ENCODE measurements around the gene UBR4.

DNA sequence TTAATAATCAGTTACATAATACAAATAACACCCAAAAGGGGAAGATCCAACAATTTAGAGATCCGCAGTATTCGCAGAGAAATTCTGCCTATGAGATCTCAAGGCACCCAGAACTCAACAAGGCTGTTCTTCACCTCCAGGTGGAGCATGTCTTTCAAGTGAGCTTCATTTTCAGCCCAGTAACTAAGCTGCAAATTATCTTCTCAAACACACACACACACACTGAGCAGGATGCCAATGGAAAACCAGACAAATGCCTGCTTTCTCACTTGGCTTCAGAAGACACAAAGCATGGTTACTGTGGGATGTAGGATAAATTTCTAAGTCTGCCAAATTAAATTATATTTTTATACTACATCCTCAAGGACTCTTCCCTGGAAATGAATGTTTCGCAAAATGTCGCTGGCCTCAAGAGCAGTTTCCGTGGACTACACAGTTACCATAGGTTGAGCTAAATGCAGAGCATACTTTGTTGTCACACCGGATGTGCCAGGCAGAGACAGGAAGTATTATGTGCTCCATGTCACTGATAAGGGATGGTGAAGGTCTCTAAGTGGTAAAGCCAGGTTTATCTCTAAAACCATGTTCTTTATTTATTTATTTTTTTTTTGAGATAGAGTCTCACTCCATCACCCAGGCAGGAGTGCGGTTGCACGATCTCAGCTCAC is 30.3 kb downstream of the UBR4 start:
- TF ChIP-seq EP300 (conservative IDR thresholded peaks at IDR 0.05; ENCODE audit: poor library complexity, severe bottlenecking), result no peak
- TF ChIP-seq, protein P1, sequence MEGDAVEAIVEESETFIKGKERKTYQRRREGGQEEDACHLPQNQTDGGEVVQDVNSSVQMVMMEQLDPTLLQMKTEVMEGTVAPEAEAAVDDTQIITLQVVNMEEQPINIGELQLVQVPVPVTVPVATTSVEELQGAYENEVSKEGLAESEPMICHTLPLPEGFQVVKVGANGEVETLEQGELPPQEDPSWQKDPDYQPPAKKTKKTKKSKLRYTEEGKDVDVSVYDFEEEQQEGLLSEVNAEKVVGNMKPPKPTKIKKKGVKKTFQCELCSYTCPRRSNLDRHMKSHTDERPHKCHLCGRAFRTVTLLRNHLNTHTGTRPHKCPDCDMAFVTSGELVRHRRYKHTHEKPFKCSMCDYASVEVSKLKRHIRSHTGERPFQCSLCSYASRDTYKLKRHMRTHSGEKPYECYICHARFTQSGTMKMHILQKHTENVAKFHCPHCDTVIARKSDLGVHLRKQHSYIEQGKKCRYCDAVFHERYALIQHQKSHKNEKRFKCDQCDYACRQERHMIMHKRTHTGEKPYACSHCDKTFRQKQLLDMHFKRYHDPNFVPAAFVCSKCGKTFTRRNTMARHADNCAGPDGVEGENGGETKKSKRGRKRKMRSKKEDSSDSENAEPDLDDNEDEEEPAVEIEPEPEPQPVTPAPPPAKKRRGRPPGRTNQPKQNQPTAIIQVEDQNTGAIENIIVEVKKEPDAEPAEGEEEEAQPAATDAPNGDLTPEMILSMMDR (IDR thresholded peaks at IDR 0.05; ENCODE audit: poor library complexity, severe bottlenecking), result peak; percentile 68
